CD4-positive, alpha-beta T cell treated with Interleukin-1 beta for 1 hour (primary cell): ENCODE measurements around the gene TLR10.

Experiments used
- DNase-seq, 2 donors: peaks; one replicate each; pipeline ENCODE4 v3.0.0-alpha.2; 2020 to 2022

TLR10 gene

DNA sequence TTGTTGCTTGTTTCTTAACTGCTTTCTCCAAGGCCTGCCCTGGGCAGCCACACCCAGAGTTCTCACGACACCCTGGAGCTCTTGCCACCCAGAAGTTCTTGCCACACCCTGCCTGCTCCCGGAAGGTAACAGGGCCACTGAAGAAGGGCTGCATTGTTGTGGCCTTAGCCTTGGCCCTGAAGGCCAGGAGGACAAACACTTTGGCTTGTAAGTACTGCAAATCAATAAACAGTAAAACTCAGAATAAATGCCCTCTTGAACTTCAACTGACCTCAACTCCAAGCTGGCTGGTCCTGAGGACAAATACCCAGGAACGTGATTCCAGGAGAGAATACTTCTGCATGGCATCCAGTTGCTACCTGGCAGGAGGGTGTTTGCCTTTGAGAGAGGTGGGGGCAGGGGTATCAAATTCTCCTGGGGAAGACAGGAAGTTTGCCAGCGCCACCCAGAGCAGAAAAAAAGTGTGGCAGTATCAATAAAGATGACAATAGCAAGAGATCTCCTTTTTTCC, 54.1 kb downstream of the TLR10 start:
- no peak for DNase-seq

DNA sequence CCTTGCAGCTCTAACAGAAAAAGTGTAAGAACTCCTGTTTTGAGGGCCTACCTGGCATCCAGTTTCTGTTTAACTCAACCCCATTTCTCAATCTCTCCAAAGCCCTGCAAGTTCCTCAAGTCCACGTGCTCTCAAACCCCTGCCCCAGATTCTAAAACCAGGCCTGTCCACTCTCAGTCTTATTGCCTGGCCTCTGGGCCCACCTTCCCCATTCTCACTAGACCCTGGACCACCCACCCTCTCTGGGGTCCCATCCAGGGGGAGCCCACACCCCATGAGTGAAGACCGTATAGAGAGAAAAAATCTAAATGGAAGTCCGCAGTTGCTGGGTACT, 58.3 kb downstream of the TLR10 start:
- DNase-seq, result no peak

DNA sequence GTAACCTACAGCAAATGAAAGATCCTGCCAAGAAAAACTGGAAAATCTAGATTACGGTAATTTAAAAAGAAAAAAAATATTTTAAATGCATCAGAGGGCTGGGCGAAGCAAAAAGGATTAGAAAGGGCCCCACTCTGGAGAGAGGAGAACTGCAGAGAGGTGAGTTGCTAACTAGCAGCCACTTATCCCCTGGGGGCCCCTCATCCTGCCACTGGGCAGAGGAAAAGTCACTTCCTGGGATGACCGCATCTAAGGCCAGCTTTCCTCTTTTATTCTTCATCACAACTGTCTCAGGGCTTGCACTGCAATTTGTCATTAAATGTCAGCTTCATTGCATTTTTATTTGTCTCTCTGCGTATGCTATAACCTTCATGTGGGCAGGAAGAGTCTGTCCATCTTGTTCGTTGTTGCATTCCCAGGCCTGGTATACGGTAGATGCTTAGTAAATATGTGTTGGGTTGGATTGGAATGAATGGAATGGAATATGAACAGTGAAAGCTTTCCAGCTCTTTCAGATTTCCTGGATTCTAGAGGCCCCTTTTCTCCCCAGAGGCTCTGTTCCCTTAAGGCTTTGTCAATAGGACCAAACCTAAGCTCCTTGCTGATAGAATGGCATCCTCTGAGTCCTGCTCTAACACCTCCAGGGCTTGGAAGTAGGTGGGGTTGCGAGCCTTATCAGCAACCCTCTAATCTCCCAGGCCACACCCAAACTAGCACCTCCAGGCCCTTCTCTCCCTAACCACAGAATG, 58.9 kb downstream of the TLR10 start:
- DNase-seq, result no peak

DNA sequence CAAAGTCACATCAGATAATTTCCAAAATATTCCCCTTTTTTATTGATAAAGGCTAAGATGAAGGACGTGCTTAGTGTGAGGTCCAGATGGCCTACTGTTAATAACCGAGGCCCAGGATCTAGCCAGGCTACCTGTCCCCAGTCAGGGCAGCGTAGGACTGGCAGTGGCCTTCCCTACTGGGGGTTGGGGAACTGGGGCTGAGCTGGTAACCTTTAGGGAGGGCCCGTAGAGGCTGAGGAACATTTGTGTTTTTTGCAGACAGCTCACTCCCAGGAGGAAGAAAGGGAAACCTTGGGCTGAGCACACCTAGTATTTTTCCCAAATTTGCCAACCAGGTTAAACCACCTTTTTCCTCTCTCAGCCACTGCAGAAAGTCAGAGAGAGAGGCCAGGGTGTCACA, 59.7 kb downstream of the TLR10 start:
- no peak for DNase-seq
